PC-3 (cell line): ENCODE measurements around the gene ACADL. TPM values are rescaled to one million over a fixed set of nuclear protein-coding genes. Genes with fewer than 3 reads are reported as not detected.

ENCODE experiments used
- ATAC-seq: fragments of 200-7000 bp; cut with Tn5 transposase; 2 replicates; pipeline ENCODE4 v1.9.1; 2020; ENCODE audit warnings: mild to moderate bottlenecking, moderate library complexity
- BruUV-seq: library from RNA; stranded (reverse); fragments of 400-500 nt; replicated peaks from 2 replicates; lab custom pipeline; 2021; lab: Mats Ljungman, UMichigan
- CTCF ChIA-PET: fragments of 300-600 bp; sonication (Branson Sonifier 250); formaldehyde crosslinking; loops from one replicate; lab custom pipeline; 2022; ENCODE audit warnings: antibody characterized with exemption; lab: Charles Lee
- POLR2A ChIA-PET: fragments of 300-600 bp; sonication (Branson Sonifier 250); formaldehyde crosslinking; loops from one replicate; lab custom pipeline; 2022; ENCODE audit warnings: antibody characterized with exemption; ENCODE audit not compliant: unreplicated experiment; lab: Charles Lee
- DNase-seq: peaks from one replicate; pipeline ENCODE4 v3.0.0-alpha.2; 2015
- H2AFZ ChIP-seq: fragments of 300-600 bp; sonication (generic); 2 replicates; pipeline ENCODE4 v1.6.0; 2016; ENCODE audit warnings: antibody characterized with exemption, low read length
- H3F3A ChIP-seq: fragments of 300-600 bp; sonication (generic); one replicate; pipeline ENCODE4 v1.6.0; 2017; ENCODE audit warnings: antibody characterized with exemption, low read length, control low read depth, mild to moderate bottlenecking; ENCODE audit not compliant: unreplicated experiment
- H3K27ac ChIP-seq: fragments of 300-600 bp; sonication (generic); 2 replicates; pipeline ENCODE4 v1.5.1; 2016; ENCODE audit warnings: mild to moderate bottlenecking, low read length
- H3K27me3 ChIP-seq: fragments of 300-600 bp; sonication (generic); 2 replicates; pipeline ENCODE4 v1.6.1; 2016; ENCODE audit warnings: low read length, mixed read lengths
- H3K36me3 ChIP-seq: fragments of 300-600 bp; sonication (generic); 2 replicates; pipeline ENCODE4 v1.6.1; 2016; ENCODE audit warnings: low read depth, mixed run types, low read length, mixed read lengths
- H3K4me1 ChIP-seq: fragments of 300-600 bp; sonication (generic); 2 replicates; pipeline ENCODE4 v1.5.1; 2016; ENCODE audit warnings: low read length; ENCODE audit not compliant: insufficient read depth
- H3K4me2 ChIP-seq: fragments of 300-600 bp; sonication (generic); 2 replicates; pipeline ENCODE4 v1.6.0; 2016; ENCODE audit warnings: low read length
- H3K4me3 ChIP-seq: fragments of 300-600 bp; sonication (generic); 2 replicates; pipeline ENCODE4 v1.5.1; 2016; ENCODE audit warnings: mild to moderate bottlenecking, low read length, mixed read lengths
- H3K79me2 ChIP-seq: fragments of 300-600 bp; sonication (generic); 2 replicates; pipeline ENCODE4 v1.6.1; 2017; ENCODE audit warnings: low read length, mixed read lengths
- H3K9ac ChIP-seq: fragments of 300-600 bp; sonication (generic); 2 replicates; pipeline ENCODE4 v1.6.0; 2016; ENCODE audit warnings: mild to moderate bottlenecking, low read length
- H3K9me2 ChIP-seq: fragments of 300-600 bp; sonication (generic); replicated peaks from 2 replicates; pipeline ENCODE4 v1.6.1; 2016; ENCODE audit warnings: mixed run types, low read length, mixed read lengths
- H3K9me3 ChIP-seq: fragments of 300-600 bp; sonication (generic); 2 replicates; pipeline ENCODE4 v1.6.1; 2016; ENCODE audit warnings: low read length, mixed read lengths
- H4K20me1 ChIP-seq: fragments of 300-600 bp; sonication (generic); 2 replicates; pipeline ENCODE4 v1.6.1; 2016; ENCODE audit warnings: low read length, mixed read lengths
- EZH2 ChIP-seq: fragments of 300-600 bp; sonication (generic); IDR thresholded peaks from one replicate; pipeline ENCODE4 v1.6.1; 2017; ENCODE audit warnings: antibody characterized with exemption, mild to moderate bottlenecking, low read length; ENCODE audit not compliant: unreplicated experiment
- EZH2phosphoT487 ChIP-seq: fragments of 300-600 bp; sonication (generic); IDR thresholded peaks from 2 replicates; pipeline ENCODE4 v1.6.1; 2018; ENCODE audit warnings: mild to moderate bottlenecking, antibody characterized with exemption, low read length, borderline replicate concordance
- intact Hi-C: fragments of 100-400 bp; cut with micrococcal nuclease; formaldehyde crosslinking; loops from 2 replicates; pipeline ENCODE4 v1.9.0; 2023
- total RNA-seq: library from RNA; depleted of rRNA; stranded (reverse); fragments of >200 nt; gene quantifications from 2 replicates; pipeline ENCODE4 v1.2.3, GENCODE V29; 2014; rRNA removed
- TF ChIP-seq, protein P1 (sequence below): fragments of 300-600 bp; sonication (generic); conservative IDR thresholded peaks from 2 replicates; pipeline ENCODE4 v1.5.1; 2017; ENCODE audit warnings: antibody characterized with exemption, low read depth, mild to moderate bottlenecking, low read length

ACADL gene
- total RNA-seq, 1 experiment from 2014 or later: 0.07 TPM

DNA sequence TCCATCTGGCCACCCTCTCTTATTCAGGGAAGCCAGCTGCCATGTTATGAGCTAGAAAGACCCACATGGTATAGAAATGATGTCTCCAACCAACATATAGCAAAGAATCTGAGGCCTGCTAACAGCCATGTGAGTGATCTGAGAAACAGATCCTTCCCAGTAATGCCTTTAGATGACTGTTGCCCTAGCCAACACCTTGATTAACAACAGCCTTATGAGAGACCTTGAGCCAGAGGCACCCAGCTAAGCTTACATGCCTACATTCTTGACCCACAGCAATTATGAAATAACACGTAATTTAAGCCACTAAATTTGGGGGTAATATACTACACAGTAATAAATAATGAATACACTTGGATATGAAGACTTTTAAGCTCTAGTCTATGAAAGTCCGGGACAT is 67.0 kb downstream of the ACADL start:
- ATAC-seq (no peak), DNase-seq (no peak)
- H3K36me3 ChIP-seq: no peaks in the 10 kb centered on the region
- BruUV-seq: no TSS peak
- no peaks in the 10 kb centered on the region for H3K79me2 ChIP-seq
- H3K27ac ChIP-seq: no peak overlapping the region
- POLR2A ChIA-PET: no interaction called here
- H4K20me1 ChIP-seq: no peaks in the 10 kb centered on the region
- H3K4me1 ChIP-seq: no peaks in the 10 kb centered on the region
- H3F3A ChIP-seq: no peaks in the 10 kb centered on the region
- intact Hi-C loops: no loop called here
- no peaks in the 10 kb centered on the region for H3K9me2 ChIP-seq
- CTCF ChIA-PET: no interaction called here
- H3K9ac ChIP-seq: no peak overlapping the region
- H3K9me3 ChIP-seq: no peaks in the 10 kb centered on the region
- TF ChIP-seq, protein P1, sequence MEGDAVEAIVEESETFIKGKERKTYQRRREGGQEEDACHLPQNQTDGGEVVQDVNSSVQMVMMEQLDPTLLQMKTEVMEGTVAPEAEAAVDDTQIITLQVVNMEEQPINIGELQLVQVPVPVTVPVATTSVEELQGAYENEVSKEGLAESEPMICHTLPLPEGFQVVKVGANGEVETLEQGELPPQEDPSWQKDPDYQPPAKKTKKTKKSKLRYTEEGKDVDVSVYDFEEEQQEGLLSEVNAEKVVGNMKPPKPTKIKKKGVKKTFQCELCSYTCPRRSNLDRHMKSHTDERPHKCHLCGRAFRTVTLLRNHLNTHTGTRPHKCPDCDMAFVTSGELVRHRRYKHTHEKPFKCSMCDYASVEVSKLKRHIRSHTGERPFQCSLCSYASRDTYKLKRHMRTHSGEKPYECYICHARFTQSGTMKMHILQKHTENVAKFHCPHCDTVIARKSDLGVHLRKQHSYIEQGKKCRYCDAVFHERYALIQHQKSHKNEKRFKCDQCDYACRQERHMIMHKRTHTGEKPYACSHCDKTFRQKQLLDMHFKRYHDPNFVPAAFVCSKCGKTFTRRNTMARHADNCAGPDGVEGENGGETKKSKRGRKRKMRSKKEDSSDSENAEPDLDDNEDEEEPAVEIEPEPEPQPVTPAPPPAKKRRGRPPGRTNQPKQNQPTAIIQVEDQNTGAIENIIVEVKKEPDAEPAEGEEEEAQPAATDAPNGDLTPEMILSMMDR: no peak
- no peak overlapping the region for H3K4me3 ChIP-seq
- no peak overlapping the region for H2AFZ ChIP-seq
- H3K4me2 ChIP-seq: no peak overlapping the region
- no peaks in the 10 kb centered on the region for H3K27me3 ChIP-seq

DNA sequence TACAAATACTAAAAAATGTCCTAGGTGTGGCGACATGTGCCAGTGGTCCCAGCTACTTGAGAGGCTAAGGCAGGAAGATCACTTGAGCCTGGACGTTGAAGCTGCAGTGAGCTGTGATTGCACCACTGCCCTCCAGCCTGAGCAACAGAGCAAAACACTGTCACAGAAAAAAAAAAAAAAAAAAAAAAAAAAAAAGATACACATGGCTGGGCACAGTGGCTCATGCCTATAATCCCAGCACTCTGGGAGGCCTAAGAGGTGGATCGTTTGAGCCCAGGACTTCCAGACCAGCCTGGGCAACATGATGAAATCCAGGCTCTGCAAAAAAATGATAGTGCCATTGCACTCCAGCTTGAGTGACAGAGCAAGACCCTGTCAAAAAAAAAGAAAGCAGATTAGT is 67.7 kb downstream of the ACADL start:
- no peak overlapping the region for H3K4me2 ChIP-seq
- H3K4me3 ChIP-seq: no peak overlapping the region
- no peak overlapping the region for H3K9ac ChIP-seq
- H3K4me1 ChIP-seq: no peaks in the 10 kb centered on the region
- no peaks in the 10 kb centered on the region for H3K9me3 ChIP-seq
- BruUV-seq: no TSS peak
- H3K36me3 ChIP-seq: no peaks in the 10 kb centered on the region
- no peaks in the 10 kb centered on the region for H3F3A ChIP-seq
- POLR2A ChIA-PET: no interaction called here
- no peak overlapping the region for H3K27ac ChIP-seq
- TF ChIP-seq EZH2: no peak
- TF ChIP-seq, protein P1: no peak
- TF ChIP-seq EZH2phosphoT487: no peak
- intact Hi-C loops: no loop called here
- no peaks in the 10 kb centered on the region for H3K27me3 ChIP-seq
- DNase-seq (no peak), ATAC-seq (no peak)
- CTCF ChIA-PET: no interaction called here
- H3K9me2 ChIP-seq: no peaks in the 10 kb centered on the region
- H3K79me2 ChIP-seq: no peaks in the 10 kb centered on the region
- no peaks in the 10 kb centered on the region for H4K20me1 ChIP-seq
- H2AFZ ChIP-seq: no peak overlapping the region

DNA sequence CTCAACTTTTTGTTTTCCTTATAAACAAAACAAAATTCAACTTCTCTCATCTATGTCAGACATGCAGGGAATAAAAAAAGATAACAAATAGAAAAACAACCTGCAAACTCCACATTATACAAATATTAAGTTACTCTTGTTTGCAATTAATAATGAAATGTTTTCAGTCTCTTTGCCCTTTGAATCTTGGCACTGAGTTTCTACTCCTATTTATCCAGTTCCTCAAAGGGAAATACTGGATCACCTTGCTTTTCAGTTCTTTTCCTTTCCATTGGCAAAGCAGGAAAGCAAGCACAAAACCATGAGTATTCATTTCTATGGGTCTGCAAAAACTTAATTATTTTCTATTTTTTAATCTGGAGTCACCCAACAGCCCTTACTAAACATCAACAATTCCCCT is 77.6 kb downstream of the ACADL start:
- no peak overlapping the region for H3K9ac ChIP-seq
- H3K9me2 ChIP-seq: no peaks in the 10 kb centered on the region
- no peak overlapping the region for H3K4me2 ChIP-seq
- H3K27me3 ChIP-seq: no peaks in the 10 kb centered on the region
- ATAC-seq (no peak), DNase-seq (no peak)
- H3K4me1 ChIP-seq: no peaks in the 10 kb centered on the region
- no peak overlapping the region for H2AFZ ChIP-seq
- no peak overlapping the region for H3K4me3 ChIP-seq
- TF ChIP-seq EZH2 (no peak), EZH2phosphoT487 (no peak)
- TF ChIP-seq, protein P1: no peak
- no peak overlapping the region for H3K27ac ChIP-seq
- H3K36me3 ChIP-seq: no peaks in the 10 kb centered on the region
- no peaks in the 10 kb centered on the region for H4K20me1 ChIP-seq
- ChIA-PET CTCF (no interaction called here), POLR2A (no interaction called here)
- BruUV-seq: no TSS peak
- H3F3A ChIP-seq: no peaks in the 10 kb centered on the region
- no peaks in the 10 kb centered on the region for H3K9me3 ChIP-seq
- H3K79me2 ChIP-seq: no peaks in the 10 kb centered on the region
- intact Hi-C loops: no loop called here

Other genes starting within 250 kb of the ACADL start
- 60.5 and 77.3 TPM in 2 replicates for gene RPE, start 222.8 kb downstream of the ACADL start, total RNA-seq
- 2.2 and 2.3 TPM in 2 replicates for gene KANSL1L, start 54.0 kb downstream of the ACADL start, total RNA-seq
- not detected in 2 replicates for gene MYL1, start 89.7 kb upstream of the ACADL start, total RNA-seq